AG08396 (cell line): Measurements from ENCODE around the gene MPST.
A peak's percentile ranks its signal among the peaks of the same experiment; 100 is the strongest.
"Not testable (repeated sequence)": the region's sequence is repeated elsewhere in the genome, so short reads cannot be mapped to it uniquely, and the experiment has no call there.

Experiments
- DNase-seq: peaks from one replicate; pipeline ENCODE4 v3.0.0; 2012; ENCODE audit warnings: low spot score, mixed read lengths

MPST gene

GRCh38 chr22:37060801-37061610 lies 41.5 kb downstream of the MPST start:
- no peak for DNase-seq

- DNase-seq = no peak
Observed at GRCh38 chr22:37061611-37062375, 42.3 kb downstream of the MPST start.

- no peak for DNase-seq
Observed at GRCh38 chr22:37062376-37062675, 42.8 kb downstream of the MPST start.

- no peak for DNase-seq
Observed at GRCh38 chr22:37062702-37063381, 43.3 kb downstream of the MPST start.

GRCh38 chr22:37063431-37064420 lies 44.2 kb downstream of the MPST start:
- DNase-seq = no peak

- no peak for DNase-seq
Observed at GRCh38 chr22:37064553-37064952, 45.0 kb downstream of the MPST start.

- DNase-seq = no peak
Observed at GRCh38 chr22:37065180-37065579, 45.6 kb downstream of the MPST start.

- DNase-seq = no peak
Observed at GRCh38 chr22:37065961-37066360, 46.4 kb downstream of the MPST start.

GRCh38 chr22:37067428-37067827 lies 47.9 kb downstream of the MPST start:
- DNase-seq = no peak

GRCh38 chr22:37068859-37069258 lies 49.3 kb downstream of the MPST start:
- no peak for DNase-seq

GRCh38 chr22:37069319-37069718 lies 49.8 kb downstream of the MPST start:
- no peak for DNase-seq

GRCh38 chr22:37069719-37070118 lies 50.2 kb downstream of the MPST start:
- no peak for DNase-seq

- no peak for DNase-seq
Observed at GRCh38 chr22:37070334-37070733, 50.8 kb downstream of the MPST start.

GRCh38 chr22:37070744-37071143 lies 51.2 kb downstream of the MPST start:
- no peak for DNase-seq

- DNase-seq = not testable (repeated sequence)
Observed at GRCh38 chr22:37071850-37072592, 52.5 kb downstream of the MPST start.

GRCh38 chr22:37072673-37073072 lies 53.1 kb downstream of the MPST start:
- no peak for DNase-seq

GRCh38 chr22:37074537-37074936 lies 55.0 kb downstream of the MPST start:
- no peak for DNase-seq

- no peak for DNase-seq
Observed at GRCh38 chr22:37075046-37075445, 55.5 kb downstream of the MPST start.

GRCh38 chr22:37075822-37076433 lies 56.4 kb downstream of the MPST start:
- no peak for DNase-seq

- peak; percentile 84 for DNase-seq
Observed at GRCh38 chr22:37077802-37078448, 58.4 kb downstream of the MPST start.
